H1 (cell line): ENCODE results near the gene SLC39A7. TPM values are rescaled to one million over a fixed set of nuclear protein-coding genes. Genes with fewer than 3 reads are reported as not detected.

ENCODE experiments used
- CTCF ChIA-PET: fragments of 300-600 bp; sonication (Branson Sonifier 250); formaldehyde crosslinking; loops from one replicate; lab custom pipeline; 2021; ENCODE audit not compliant: partially characterized antibody; lab: Charles Lee
- POLR2A ChIA-PET: fragments of 300-600 bp; sonication (Branson Sonifier 250); formaldehyde crosslinking; loops from one replicate; lab custom pipeline; 2021; ENCODE audit warnings: inconsistent platforms; ENCODE audit not compliant: partially characterized antibody; lab: Charles Lee
- DNase-seq, 2 experiments: peaks; one replicate each; pipeline versions ENCODE4 v3.0.0 to v3.0.0-alpha.2; 2010 to 2022; ENCODE audit warnings: low spot score in 2 of 2, low read depth in 1 of 2, mixed read lengths in 1 of 2
- FAIRE-seq: peaks from 2 replicates; lab custom pipeline; 2011; peaks lifted over from hg19 to GRCh38; lab: Jason Lieb, UNC
- H2AFZ ChIP-seq: 2 replicates; pipeline ENCODE4 v1.8.1; 2012; ENCODE audit warnings: low read length, inconsistent platforms
- H2AK5ac ChIP-seq: 2 replicates; pipeline ENCODE4 v1.6.1; 2013; ENCODE audit warnings: low read depth, low read length
- H2BK120ac ChIP-seq: replicated peaks from 2 replicates; pipeline ENCODE3; 2013; ENCODE audit warnings: low read depth, low read length, inconsistent platforms
- H2BK12ac ChIP-seq: 2 replicates; pipeline ENCODE4 v1.6.1; 2013; ENCODE audit warnings: low read depth, low read length
- H2BK15ac ChIP-seq: 2 replicates; pipeline ENCODE4 v1.6.1; 2013; ENCODE audit warnings: low read length
- H2BK20ac ChIP-seq: 2 replicates; pipeline ENCODE4 v1.6.1; 2013; ENCODE audit warnings: low read length
- H2BK5ac ChIP-seq: 2 replicates; pipeline ENCODE4 v1.6.1; 2013; ENCODE audit warnings: low read depth, low read length
- H3K14ac ChIP-seq: 2 replicates; pipeline ENCODE4 v1.6.1; 2013; ENCODE audit warnings: inconsistent platforms; ENCODE audit not compliant: insufficient read length
- H3K18ac ChIP-seq: 2 replicates; pipeline ENCODE4 v1.6.1; 2013; ENCODE audit warnings: low read length; ENCODE audit errors: extremely low read depth
- H3K23ac ChIP-seq: 2 replicates; pipeline ENCODE4 v1.6.1; 2013; ENCODE audit warnings: inconsistent platforms; ENCODE audit not compliant: insufficient read length
- H3K23me2 ChIP-seq: 2 replicates; pipeline ENCODE4 v1.6.1; 2013; ENCODE audit warnings: low read depth, low read length
- H3K27ac ChIP-seq: 2 replicates; pipeline ENCODE4 v1.6.1; 2011; ENCODE audit warnings: low read depth, low read length, inconsistent platforms
- H3K27me3 ChIP-seq, 4 experiments: replicated peaks in 1 of 4; 1 replicate in 1 of 4; 2 replicates in 3 of 4; pipeline versions ENCODE4 v1.6.1 to v1.8.1; 2011 to 2013; ENCODE audit warnings: low read length in 3 of 4, mild to moderate bottlenecking in 3 of 4, inconsistent platforms in 2 of 4, mixed read lengths in 2 of 4, moderate library complexity in 1 of 4; ENCODE audit not compliant: control insufficient read depth in 3 of 4, insufficient read depth in 3 of 4; ENCODE audit errors: extremely low read depth in 1 of 4
- H3K36me3 ChIP-seq, 4 experiments: 2 replicates each; pipeline versions ENCODE4 v1.6.1 to v1.8.1; 2011 to 2013; ENCODE audit warnings: mild to moderate bottlenecking in 4 of 4, low read length in 3 of 4, moderate library complexity in 2 of 4, control low read depth in 1 of 4, inconsistent platforms in 1 of 4; ENCODE audit not compliant: insufficient read depth in 4 of 4, control insufficient read depth in 2 of 4
- H3K4ac ChIP-seq: replicated peaks from 2 replicates; pipeline ENCODE3; 2013; ENCODE audit warnings: low read length, low read depth, mixed read lengths, inconsistent platforms; ENCODE audit not compliant: insufficient read length
- H3K4me1 ChIP-seq, 4 experiments: replicated peaks in 1 of 4; 1 replicate in 1 of 4; 2 replicates in 3 of 4; pipeline versions ENCODE4 v1.6.1 to v1.8.1; 2011 to 2013; ENCODE audit warnings: low read length in 3 of 4, inconsistent platforms in 2 of 4, mixed read lengths in 1 of 4; ENCODE audit not compliant: insufficient read depth in 4 of 4, control insufficient read depth in 3 of 4
- H3K4me2 ChIP-seq, 2 experiments: 2 replicates each; pipeline versions ENCODE4 v1.6.1 to v1.8.1; 2011 to 2013; ENCODE audit warnings: low read depth in 2 of 2, low read length in 2 of 2, control low read depth in 1 of 2, inconsistent platforms in 1 of 2, mild to moderate bottlenecking in 1 of 2; ENCODE audit not compliant: insufficient read depth in 1 of 2
- H3K4me3 ChIP-seq, 4 experiments: fragments of 200-600, 300-600 bp in 1 of 4; sonication (generic), shearing (Covaris generic), sonication (Bioruptor Twin) in 1 of 4; 2 replicates each; pipeline versions ENCODE4 v1.5.1 to v1.8.1; 2011 to 2016; ENCODE audit warnings: low read length in 4 of 4, low read depth in 3 of 4, control low read depth in 2 of 4, inconsistent platforms in 2 of 4, mild to moderate bottlenecking in 2 of 4, mixed read lengths in 1 of 4, moderate library complexity in 1 of 4; ENCODE audit not compliant: insufficient read depth in 2 of 4; ENCODE audit errors: extremely low read depth in 1 of 4
- H3K56ac ChIP-seq: replicated peaks from 2 replicates; pipeline ENCODE3; 2013; ENCODE audit warnings: low read depth, mild to moderate bottlenecking, mixed read lengths, low read length, inconsistent platforms; ENCODE audit not compliant: insufficient read length
- H3K79me1 ChIP-seq: 2 replicates; pipeline ENCODE4 v1.6.1; 2013; ENCODE audit warnings: low read depth, low read length, control low read depth
- H3K79me2 ChIP-seq, 2 experiments: 2 replicates each; pipeline versions ENCODE4 v1.6.1 to v1.8.1; 2012 to 2013; ENCODE audit warnings: low read length in 2 of 2, mild to moderate bottlenecking in 2 of 2, inconsistent platforms in 1 of 2; ENCODE audit not compliant: insufficient read depth in 2 of 2, control insufficient read depth in 1 of 2
- H3K9ac ChIP-seq, 4 experiments: replicated peaks in 1 of 4; 1 replicate in 1 of 4; 2 replicates in 3 of 4; pipeline versions ENCODE4 v1.6.1 to v1.8.1; 2011 to 2013; ENCODE audit warnings: low read depth in 3 of 4, low read length in 3 of 4, control low read depth in 2 of 4, mild to moderate bottlenecking in 2 of 4, moderate library complexity in 2 of 4, inconsistent platforms in 1 of 4; ENCODE audit errors: extremely low read depth in 1 of 4
- H3K9me3 ChIP-seq, 2 experiments: 2 replicates each; pipeline versions ENCODE4 v1.6.1 to v1.8.1; 2012 to 2013; ENCODE audit warnings: mild to moderate bottlenecking in 2 of 2, moderate library complexity in 2 of 2, control low read depth in 1 of 2, inconsistent platforms in 1 of 2, low read depth in 1 of 2, low read length in 1 of 2, mixed read lengths in 1 of 2; ENCODE audit not compliant: insufficient read depth in 2 of 2
- H4K20me1 ChIP-seq, 2 experiments: replicated peaks in 1 of 2; 2 replicates each; pipeline versions ENCODE3 to v1.8.1; 2011 to 2013; ENCODE audit warnings: inconsistent platforms in 2 of 2, low read length in 2 of 2, mild to moderate bottlenecking in 1 of 2; ENCODE audit not compliant: insufficient read depth in 2 of 2, control insufficient read depth in 1 of 2
- H4K5ac ChIP-seq: 2 replicates; pipeline ENCODE4 v1.6.1; 2013; ENCODE audit warnings: low read length, low read depth, mixed read lengths, inconsistent platforms; ENCODE audit not compliant: insufficient read length
- H4K8ac ChIP-seq: 2 replicates; pipeline ENCODE4 v1.8.0; 2013; ENCODE audit warnings: mild to moderate bottlenecking, moderate library complexity, low read length, inconsistent platforms; ENCODE audit not compliant: insufficient read depth; ENCODE audit errors: extremely low read depth
- H4K91ac ChIP-seq: replicated peaks from 2 replicates; pipeline ENCODE3; 2013; ENCODE audit warnings: low read length, mixed read lengths, inconsistent platforms; ENCODE audit not compliant: insufficient read length
- CHD2 ChIP-seq: IDR thresholded peaks from 2 replicates; pipeline ENCODE4 v1.6.1; 2012; ENCODE audit warnings: low read length, improper control_type of control experiment
- CTBP2 ChIP-seq: IDR thresholded peaks from 2 replicates; pipeline ENCODE4 v1.7.0; 2011; ENCODE audit warnings: borderline replicate concordance, mild to moderate bottlenecking, moderate library complexity, mixed read lengths, low read length; ENCODE audit not compliant: insufficient read depth, insufficient read length
- E2F6 ChIP-seq: IDR thresholded peaks from 2 replicates; pipeline ENCODE4 v1.6.1; 2012; ENCODE audit warnings: inconsistent platforms
- EGR1 ChIP-seq: IDR thresholded peaks from 2 replicates; pipeline ENCODE4 v1.6.1; 2011; ENCODE audit warnings: low read depth, low read length, borderline replicate concordance
- KDM4A ChIP-seq: IDR thresholded peaks from one replicate; pipeline ENCODE4 v1.7.1; 2012; ENCODE audit warnings: low read depth, mild to moderate bottlenecking, moderate library complexity, low read length, inconsistent platforms; ENCODE audit not compliant: severe bottlenecking
- NANOG ChIP-seq: IDR thresholded peaks from 2 replicates; pipeline ENCODE4 v1.6.1; 2011; ENCODE audit warnings: low read length, low read depth, mild to moderate bottlenecking, inconsistent platforms; ENCODE audit not compliant: insufficient read depth, poor library complexity, severe bottlenecking
- POU5F1 ChIP-seq: IDR thresholded peaks from 2 replicates; pipeline ENCODE4 v1.6.1; 2011; ENCODE audit warnings: low read depth, mild to moderate bottlenecking, low read length, moderate library complexity
- RAD21 ChIP-seq, 2 experiments: IDR thresholded peaks in 1 of 2; conservative IDR thresholded peaks in 1 of 2; 2 replicates each; pipeline ENCODE4 v1.6.1; 2011; ENCODE audit warnings: low read depth in 2 of 2, low read length in 2 of 2, improper control_type of control experiment in 1 of 2, inconsistent platforms in 1 of 2, mild to moderate bottlenecking in 1 of 2, moderate library complexity in 1 of 2
- RFX5 ChIP-seq: IDR thresholded peaks from 2 replicates; pipeline ENCODE4 v1.6.1; 2011; ENCODE audit warnings: low read depth, low read length, improper control_type of control experiment, borderline replicate concordance
- SP2 ChIP-seq: IDR thresholded peaks from 2 replicates; pipeline ENCODE4 v1.6.1; 2012; ENCODE audit warnings: mild to moderate bottlenecking, low read length, inconsistent platforms
- WGBS, 2 experiments: shearing (Covaris generic) in 1 of 2; methylation state at CpG; one replicate each; pipeline versions ENCODE4 v1.1.6 to v1.1.7; 2013 to 2015; ENCODE audit warnings: low lambda C conversion rate in 2 of 2, mixed read lengths in 2 of 2, inconsistent platforms in 1 of 2, low coverage in 1 of 2, missing lambda C conversion rate in 1 of 2; ENCODE audit not compliant: insufficient replicate concordance in 2 of 2, insufficient coverage in 1 of 2, insufficient read length in 1 of 2; ENCODE audit errors: extremely low coverage in 1 of 2, missing lambda C conversion rate in 1 of 2; 5-methylcytosine and 5-hydroxymethylcytosine counted together
- polyA plus RNA-seq, 7 experiments: library from polyadenylated mRNA; depleted of rRNA in 3 of 7; stranded (reverse) in 5 of 7; unstranded in 2 of 7; fragments of >200 nt in 5 of 7; fragments of 200-250 nt in 2 of 7; gene quantifications; 1 replicate in 5 of 7; 2 replicates in 1 of 7; 4 replicates in 1 of 7; pipeline versions ENCODE4 v1.2.1 to v1.2.3, GENCODE V29; 2011 to 2013; ENCODE audit warnings: missing spikeins in 2 of 7, mixed read lengths in 2 of 7
- total RNA-seq: library from RNA; stranded (reverse); fragmentation: NEBNext Ultra II Directional; extraction: Animal tissue kit (Norgen Biotek cat#: 25700); gene quantifications from 2 replicates; pipeline ENCODE4 v1.2.1, GENCODE V29; 2021

The SLC39A7 gene
- total and polyA plus RNA-seq, 2 of the 8 experiments (the other 6 are each of a cell fraction or from before 2014, with no cell fraction given) = 63.3 to 123 TPM

- no peak overlapping the region for H2BK15ac ChIP-seq
- H3K36me3 ChIP-seq = no peaks in the 10 kb centered on the region
- no peak overlapping the region for H3K18ac ChIP-seq
- no peak overlapping the region for H2BK12ac ChIP-seq
- H3K27me3 ChIP-seq = peaks cover 0 to 8% (median 2%) of the 10 kb centered on the region in 4 experiments; a peak in 4 of 7 replicates
- H4K5ac ChIP-seq = no peak overlapping the region
- H3K14ac ChIP-seq = no peak overlapping the region
- peaks cover 7% of the 10 kb centered on the region; the same call in 1 of the 2 replicates for H3K23me2 ChIP-seq
- no peaks in the 10 kb centered on the region for H3K9me3 ChIP-seq
- peaks cover 0 to 6% (median 2%) of the 10 kb centered on the region in 4 experiments; a peak in 6 of 7 replicates for H3K4me1 ChIP-seq
- no peak overlapping the region for H3K4me3 ChIP-seq
- H3K79me2 ChIP-seq = no peaks in the 10 kb centered on the region
- H3K9ac ChIP-seq = no peak overlapping the region
- no peak overlapping the region for H3K4me2 ChIP-seq
- no peak overlapping the region for H2BK120ac ChIP-seq
- no peak overlapping the region for H3K4ac ChIP-seq
- H3K79me1 ChIP-seq = no peaks in the 10 kb centered on the region
- DNase-seq (no peak), FAIRE-seq (no peak)
- H3K23ac ChIP-seq = no peak overlapping the region
- H3K27ac ChIP-seq = no peak overlapping the region
- ChIA-PET CTCF (interaction anchor here (1.0 to 9.5 kb wide), 15 partner anchors 12 to 176 kb away, joined by 3 to 74 read pairs (median 4); partner anchors contain the start of gene HLA-DOA), POLR2A (interaction anchor here (1.0 to 1.8 kb wide), 6 partner anchors 11 to 188 kb away, joined by 3 to 5 read pairs (median 4); no protein-coding TSS in a partner anchor)
- no peak overlapping the region for H2AK5ac ChIP-seq
- H4K91ac ChIP-seq = no peak overlapping the region
- no peak overlapping the region for H2BK20ac ChIP-seq
- no peak overlapping the region for H3K56ac ChIP-seq
- no peaks in the 10 kb centered on the region for H4K20me1 ChIP-seq
- H2BK5ac ChIP-seq = no peak overlapping the region
- no peak overlapping the region for H2AFZ ChIP-seq
- 96% methylated on average over 11 of the region's 11 CpGs; no CpG with 5 or more reads in 1 of the 2 experiments for WGBS, 2 experiments
- TF ChIP-seq POU5F1 (no peak), NANOG (no peak), CTBP2 (no peak), SP2 (no peak), KDM4A (no peak), EGR1 (no peak), RFX5 (no peak), CHD2 (no peak), RAD21 (IDR thresholded peaks at IDR 0.05 in 1 of 2, conservative IDR thresholded peaks at IDR 0.05 in 1 of 2; ENCODE audit: low read depth in 2 of 2, low read length in 2 of 2) (no peak), E2F6 (no peak)
- H4K8ac ChIP-seq = no peak overlapping the region
These were observed 40.6 kb upstream of the SLC39A7 start for GRCh38 chr6:33160096-33160495.
